AG10803 (cell line): ENCODE measurements around the gene PNMA5.
"Not testable (repeated sequence)": the region's sequence is repeated elsewhere in the genome, so short reads cannot be mapped to it uniquely, and the experiment has no call there.

ENCODE experiments used
- DNase-seq: peaks from one replicate; pipeline ENCODE4 v3.0.0; 2010; ENCODE audit warnings: low read depth
- H3K4me3 ChIP-seq: 2 replicates; pipeline ENCODE4 v1.5.1; 2011; ENCODE audit warnings: mild to moderate bottlenecking, low read length, control low read depth
- TF ChIP-seq, protein P1 (sequence below): conservative IDR thresholded peaks from 2 replicates; pipeline ENCODE4 v1.5.1; 2011; ENCODE audit warnings: mild to moderate bottlenecking, low read length, control low read depth, inconsistent platforms

Gene PNMA5

DNA sequence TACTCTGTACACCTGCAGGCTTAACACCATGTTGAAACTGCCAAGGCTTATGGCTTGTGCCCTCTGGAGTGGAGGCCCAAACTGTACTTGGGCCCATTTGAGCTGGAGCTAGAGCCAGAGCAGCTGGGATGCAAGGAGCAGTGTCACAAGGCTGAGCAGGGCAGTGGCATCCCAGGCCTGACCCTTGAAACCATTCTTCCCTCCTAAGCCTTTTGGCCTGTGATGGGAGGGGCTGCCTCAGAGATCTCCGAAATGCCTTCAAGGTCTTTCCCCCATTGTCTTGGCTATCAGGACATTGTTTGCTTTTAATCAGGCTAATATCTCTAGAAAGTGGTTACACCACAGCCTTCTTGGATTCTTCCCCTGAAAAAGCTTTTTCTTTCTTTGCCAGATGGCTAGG, 10.9 kb upstream of the PNMA5 start:
- TF ChIP-seq, protein P1, sequence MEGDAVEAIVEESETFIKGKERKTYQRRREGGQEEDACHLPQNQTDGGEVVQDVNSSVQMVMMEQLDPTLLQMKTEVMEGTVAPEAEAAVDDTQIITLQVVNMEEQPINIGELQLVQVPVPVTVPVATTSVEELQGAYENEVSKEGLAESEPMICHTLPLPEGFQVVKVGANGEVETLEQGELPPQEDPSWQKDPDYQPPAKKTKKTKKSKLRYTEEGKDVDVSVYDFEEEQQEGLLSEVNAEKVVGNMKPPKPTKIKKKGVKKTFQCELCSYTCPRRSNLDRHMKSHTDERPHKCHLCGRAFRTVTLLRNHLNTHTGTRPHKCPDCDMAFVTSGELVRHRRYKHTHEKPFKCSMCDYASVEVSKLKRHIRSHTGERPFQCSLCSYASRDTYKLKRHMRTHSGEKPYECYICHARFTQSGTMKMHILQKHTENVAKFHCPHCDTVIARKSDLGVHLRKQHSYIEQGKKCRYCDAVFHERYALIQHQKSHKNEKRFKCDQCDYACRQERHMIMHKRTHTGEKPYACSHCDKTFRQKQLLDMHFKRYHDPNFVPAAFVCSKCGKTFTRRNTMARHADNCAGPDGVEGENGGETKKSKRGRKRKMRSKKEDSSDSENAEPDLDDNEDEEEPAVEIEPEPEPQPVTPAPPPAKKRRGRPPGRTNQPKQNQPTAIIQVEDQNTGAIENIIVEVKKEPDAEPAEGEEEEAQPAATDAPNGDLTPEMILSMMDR: no peak
- no peak overlapping the region for H3K4me3 ChIP-seq
- DNase-seq: no peak

DNA sequence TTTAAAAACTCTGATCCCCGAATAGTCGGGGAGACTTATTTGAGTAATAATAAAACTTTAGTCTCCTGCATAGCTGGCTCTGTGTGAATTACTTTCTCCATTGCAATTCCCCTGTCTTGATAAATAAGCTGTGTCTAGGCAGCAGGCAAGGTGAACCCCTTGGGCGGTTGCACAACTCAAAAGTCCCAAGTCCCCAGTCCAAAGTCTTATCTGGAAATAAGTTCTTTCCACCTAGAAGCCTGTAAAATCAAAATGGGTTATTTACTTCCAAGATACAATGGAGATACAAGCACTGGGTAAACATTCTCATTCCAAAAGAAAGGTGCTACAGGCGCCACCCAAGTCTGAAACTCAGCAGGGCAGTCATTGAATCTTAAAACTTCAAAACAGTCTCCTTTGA, 10.1 kb upstream of the PNMA5 start:
- no peak for DNase-seq
- TF ChIP-seq, protein P1: no peak
- H3K4me3 ChIP-seq: no peak overlapping the region

DNA sequence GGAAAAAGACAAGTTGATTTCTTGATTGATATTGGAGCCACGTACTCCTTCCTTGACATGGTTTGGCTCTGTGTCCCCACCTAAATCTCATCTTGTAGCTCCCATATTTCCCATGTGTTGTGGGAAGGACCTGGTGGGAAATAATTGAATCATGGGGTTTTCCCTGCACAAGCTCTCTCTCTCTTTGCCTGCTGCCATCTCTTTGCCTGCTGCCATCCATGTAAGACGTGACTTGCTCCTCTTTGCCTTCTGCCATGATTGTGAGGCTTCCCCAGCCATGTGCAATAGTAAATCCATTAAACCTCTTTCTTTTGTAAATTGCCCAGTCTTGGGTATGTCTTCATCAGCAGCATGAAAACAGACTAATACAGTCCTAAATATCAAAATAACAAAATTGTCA, 8.3 kb upstream of the PNMA5 start:
- DNase-seq, H3K4me3 ChIP-seq: not testable (repeated sequence)

DNA sequence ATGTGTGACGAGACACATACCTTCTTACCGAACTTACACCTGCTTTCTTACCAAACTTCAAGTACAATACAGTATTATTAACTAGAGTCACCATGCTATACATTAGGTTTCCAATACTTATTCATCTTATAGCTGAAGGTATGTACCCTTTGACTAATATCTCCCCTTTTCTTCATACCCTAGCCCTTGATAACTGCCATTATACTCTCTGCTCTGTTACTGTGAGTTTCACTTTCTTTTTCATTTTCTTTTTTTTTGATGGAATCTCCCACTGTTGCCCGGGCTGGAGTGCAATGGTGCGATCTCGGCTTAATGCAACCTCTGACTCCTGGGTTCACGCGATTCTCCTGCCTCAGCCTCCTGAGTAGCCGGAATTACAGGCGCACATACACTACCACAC, 3.4 kb upstream of the PNMA5 start:
- TF ChIP-seq, protein P1: no peak
- H3K4me3 ChIP-seq: no peak overlapping the region
- DNase-seq: no peak

DNA sequence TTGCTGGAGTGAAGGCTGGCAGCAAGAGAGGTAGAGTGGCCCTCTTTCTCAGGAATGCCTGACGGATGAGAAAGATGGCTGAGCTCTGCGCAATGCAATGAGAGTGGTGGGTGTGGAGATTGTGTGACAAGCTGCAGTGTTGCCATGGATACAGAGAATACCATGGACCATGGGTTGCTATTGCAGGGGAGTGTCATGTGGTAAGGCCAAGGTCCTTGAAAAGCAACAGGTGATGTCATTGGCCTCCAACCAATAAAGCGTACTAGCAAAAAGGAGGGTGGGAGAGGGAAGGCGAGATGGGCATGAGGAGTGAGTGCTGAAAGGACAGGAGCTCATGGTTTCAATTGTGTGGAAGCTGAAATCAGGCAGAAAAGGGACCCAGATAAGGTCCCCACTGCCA, 1.8 kb downstream of the PNMA5 start:
- H3K4me3 ChIP-seq: no peak overlapping the region
- no peak for DNase-seq
- TF ChIP-seq, protein P1: no peak

DNA sequence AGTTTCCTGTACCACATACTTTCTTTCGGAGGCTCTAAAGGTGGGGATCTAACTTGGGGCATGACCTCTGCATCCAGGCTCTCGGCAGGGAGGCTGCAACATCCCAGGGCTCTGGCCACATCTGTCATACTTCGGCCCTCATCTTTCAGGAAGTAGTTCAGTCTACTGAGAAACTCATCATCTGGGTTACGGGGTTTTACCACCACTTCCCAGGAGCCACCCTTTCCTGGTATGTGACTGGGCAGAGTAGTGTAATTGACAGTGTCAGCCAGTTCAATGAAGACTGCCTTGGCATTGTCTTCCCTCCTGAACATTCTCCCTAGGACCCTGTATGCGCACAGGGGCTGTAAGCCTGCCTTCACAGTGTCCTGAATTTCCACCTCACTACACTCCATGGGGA, 2.8 kb downstream of the PNMA5 start:
- TF ChIP-seq, protein P1: no peak
- no peak overlapping the region for H3K4me3 ChIP-seq
- DNase-seq: no peak

DNA sequence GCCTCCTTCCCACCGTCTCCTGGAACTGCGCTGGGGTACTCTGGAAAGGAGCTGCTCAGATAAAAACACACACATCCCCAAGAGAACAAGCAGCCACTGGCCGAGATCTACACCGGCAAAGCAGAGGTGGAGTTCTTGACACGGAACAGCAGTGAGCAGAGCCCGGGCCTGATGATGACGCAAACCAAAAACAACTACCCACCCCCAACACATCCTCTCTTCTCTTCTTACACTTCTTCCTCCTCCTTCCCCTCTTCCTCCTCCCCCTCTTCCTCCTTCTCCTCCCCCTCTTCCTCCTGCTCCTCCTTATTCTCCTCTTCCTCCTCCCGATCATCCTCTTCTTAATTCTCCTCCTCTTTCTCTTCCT, 4.6 kb downstream of the PNMA5 start:
- peak; percentile 3 for DNase-seq
- TF ChIP-seq, protein P1: no peak
- H3K4me3 ChIP-seq: no peak overlapping the region
